GM19467 (cell line): ENCODE measurements around the gene TLR6.
A peak's percentile ranks its signal among the peaks of the same experiment; 100 is the strongest.

ENCODE experiments used
- ATAC-seq: cut with Tn5 transposase; IDR thresholded peaks from one replicate; pipeline ENCODE4 v1.9.1; 2021; ENCODE audit warnings: mild to moderate bottlenecking, moderate library complexity; ENCODE audit not compliant: unreplicated experiment

TLR6 gene

GRCh38 chr4:38868059-38868960 lies 11.7 kb upstream of the TLR6 start:
- no peak for ATAC-seq

DNA sequence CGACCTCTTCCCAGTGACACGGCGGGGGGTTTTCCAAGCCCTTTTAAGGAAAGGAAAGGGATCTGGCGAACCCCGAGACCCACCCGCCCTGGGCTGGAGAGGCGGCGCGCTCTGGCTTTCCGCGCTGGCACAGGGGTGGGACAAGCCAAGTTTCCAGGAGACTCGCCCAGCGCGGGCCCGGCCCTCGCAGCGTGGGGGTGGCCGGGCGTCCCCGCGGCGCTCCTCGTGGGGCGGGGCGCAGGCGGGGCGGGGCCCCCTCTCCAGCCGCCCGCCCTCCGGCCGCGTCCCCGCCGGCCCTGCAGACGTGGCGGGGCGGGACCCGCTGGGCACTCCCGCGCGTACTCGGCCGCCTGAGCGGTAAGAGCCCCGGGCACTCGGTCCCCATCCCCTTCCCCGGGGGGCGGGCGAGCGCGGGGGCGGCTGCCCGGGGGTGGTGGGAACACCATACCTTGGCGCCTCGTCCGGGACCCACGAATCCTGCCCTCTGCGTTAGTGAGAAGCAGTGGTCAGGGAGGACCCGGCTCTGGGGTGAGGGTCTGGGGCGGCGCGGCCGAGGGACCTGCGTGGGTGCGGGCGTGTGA lies 11.0 kb upstream of the TLR6 start, which contains the start of gene FAM114A1:
TSS of gene FAM114A1 (plus strand) at position 329 of the 581 bp plus-strand sequence. CDS start 10,273 bp downstream, outside the sequence.
- peak; percentile 78 for ATAC-seq

- no peak for ATAC-seq
Measured at GRCh38 chr4:38866973-38867477, 10.4 kb upstream of the TLR6 start.

DNA sequence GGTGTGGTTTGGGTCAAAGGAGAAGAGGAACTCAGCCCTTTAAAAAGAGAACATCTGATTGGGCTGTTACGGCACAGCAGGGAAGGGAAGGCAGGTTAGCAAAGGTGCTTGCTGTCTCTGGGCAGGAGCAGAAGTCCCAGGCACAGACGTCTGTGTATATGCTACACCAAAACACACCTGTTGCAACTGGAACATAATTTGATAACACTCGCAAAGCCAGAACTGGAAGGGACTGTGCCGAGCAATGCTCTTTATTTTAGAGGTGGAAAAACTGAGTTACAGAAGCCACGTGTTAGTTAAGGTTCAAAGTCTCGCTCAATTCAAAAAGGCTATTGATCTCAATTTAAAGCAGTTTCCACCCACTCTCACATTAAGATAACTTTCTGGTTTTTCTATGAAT lies 8.8 kb upstream of the TLR6 start:
- ATAC-seq, result no peak

- ATAC-seq, result no peak
Measured at GRCh38 chr4:38861791-38862190, 5.2 kb upstream of the TLR6 start.

DNA sequence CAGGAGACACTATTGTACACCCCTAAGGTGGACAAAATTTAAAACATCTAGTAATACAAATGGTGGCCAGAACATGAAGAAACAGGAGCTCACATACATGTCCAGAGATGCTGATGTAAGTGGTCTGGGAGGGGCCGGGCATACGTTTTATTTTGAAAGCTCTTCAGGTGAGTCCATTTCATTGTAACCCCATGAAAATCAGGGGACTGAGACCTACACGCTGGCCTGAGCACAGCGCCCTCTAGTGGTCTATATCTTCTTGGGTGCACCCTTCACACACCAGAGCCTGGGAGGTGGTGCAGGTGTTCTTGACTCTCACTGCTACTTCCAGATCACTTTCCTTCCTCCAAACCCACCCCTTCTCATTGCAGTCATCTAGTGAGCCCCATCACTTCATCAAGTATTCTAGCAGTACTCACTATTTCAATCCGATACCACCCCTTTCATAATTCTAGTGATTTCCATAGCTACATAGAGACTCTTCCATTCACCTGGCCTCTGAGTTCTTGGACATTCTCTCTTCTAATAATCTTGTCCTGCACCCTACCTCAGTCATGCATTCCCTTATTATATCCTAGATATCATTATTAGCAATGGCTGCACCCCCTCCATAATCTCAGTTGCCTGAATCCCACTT lies 4.3 kb upstream of the TLR6 start:
- peak; percentile 55 for ATAC-seq

GRCh38 chr4:38859501-38859900 lies 2.9 kb upstream of the TLR6 start:
- no peak for ATAC-seq

- no peak for ATAC-seq
Measured at GRCh38 chr4:38858097-38858420, 1.4 kb upstream of the TLR6 start.

DNA sequence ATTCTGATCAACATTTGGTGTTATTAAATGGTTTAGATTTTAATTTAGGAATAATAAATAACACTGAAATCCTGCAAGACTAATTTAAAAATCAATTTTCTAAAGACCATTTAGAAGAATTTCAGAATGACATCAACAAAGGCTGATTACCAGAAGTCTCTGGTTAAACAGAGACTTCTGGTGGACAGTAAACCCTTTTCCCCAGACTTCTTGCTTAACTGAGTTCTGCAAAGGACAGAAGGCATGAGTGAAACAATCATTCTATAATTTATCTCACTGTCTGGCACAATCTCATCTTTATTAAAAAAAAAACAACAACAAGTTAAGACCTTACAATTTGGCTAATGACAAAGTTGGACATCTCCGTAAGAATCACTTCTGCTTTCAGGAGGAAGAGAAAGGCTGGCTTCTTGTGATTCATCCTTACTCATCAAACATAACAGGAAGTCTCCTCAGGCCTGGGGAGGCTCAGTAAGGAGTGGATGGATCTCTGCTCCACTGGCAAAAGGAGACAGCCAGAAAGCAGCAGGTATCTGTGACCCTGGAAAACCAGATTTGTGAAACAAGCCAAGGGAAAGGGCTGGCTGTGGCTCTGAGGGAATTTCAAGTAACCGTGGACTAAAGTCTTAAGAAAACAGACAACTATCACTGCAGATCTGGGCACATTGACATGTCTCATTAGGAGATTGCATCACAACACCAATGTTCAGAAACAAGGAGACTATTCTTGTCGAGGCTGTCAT lies 908 bp upstream of the TLR6 start:
- peak; percentile 45 for ATAC-seq

DNA sequence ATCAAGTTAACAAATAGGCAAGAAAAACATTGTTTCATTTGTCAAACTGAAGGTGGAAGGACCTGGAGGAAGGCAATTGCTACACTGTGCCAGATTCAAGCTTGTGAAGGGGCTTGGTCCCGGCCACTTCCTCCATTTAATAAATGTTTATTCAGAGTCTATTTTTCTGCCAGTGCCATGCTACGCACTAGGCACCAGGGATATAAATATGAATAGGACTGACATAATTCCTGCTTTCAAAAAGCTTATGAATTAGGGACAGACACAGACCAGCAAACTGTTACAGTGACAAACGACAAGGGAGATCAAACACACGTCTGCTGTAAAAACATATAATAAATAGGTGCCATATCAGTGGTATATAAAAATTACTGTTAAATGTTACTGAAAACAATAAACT lies 571 bp downstream of the TLR6 start:
- no peak for ATAC-seq

GRCh38 chr4:38855466-38855865 lies 1.2 kb downstream of the TLR6 start:
- no peak for ATAC-seq

DNA sequence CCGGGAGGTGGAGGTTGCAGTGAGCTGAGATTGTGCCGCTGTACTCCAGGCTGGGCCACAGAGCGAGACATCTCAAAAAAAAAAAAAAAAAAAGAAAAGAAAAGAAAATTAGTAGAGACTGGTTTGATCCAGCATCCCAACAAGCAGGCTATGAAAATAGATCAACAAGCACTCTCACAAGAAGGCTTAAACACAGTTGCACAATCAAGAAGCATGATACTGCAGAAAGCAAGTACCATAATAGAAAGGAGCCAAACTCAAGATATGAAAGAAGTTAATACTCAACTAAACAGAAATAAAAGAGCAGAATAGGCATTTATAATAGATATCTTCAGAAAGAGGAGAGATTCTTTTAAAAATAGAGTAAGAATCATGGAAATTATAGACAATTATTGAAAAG lies 10.6 kb downstream of the TLR6 start:
- no peak for ATAC-seq

DNA sequence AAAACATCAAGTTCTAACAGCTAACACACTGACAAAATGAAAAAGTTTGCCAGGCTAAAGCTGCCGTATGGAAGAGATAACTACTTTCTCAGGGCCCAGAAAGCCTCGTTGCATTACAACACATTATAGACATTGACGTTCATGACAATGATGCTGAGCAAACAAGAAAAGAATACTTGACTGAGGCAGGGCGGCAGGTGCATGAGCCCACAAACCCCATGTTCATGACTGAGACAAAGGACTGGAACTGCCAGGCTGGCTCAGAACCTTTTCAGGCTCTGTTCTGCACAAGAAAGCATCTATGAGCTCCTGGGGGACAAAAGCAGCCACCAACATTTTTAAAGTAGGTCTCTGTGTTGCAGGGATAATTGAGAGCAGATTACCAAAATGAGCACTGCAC lies 13.6 kb downstream of the TLR6 start:
- ATAC-seq, result no peak

DNA sequence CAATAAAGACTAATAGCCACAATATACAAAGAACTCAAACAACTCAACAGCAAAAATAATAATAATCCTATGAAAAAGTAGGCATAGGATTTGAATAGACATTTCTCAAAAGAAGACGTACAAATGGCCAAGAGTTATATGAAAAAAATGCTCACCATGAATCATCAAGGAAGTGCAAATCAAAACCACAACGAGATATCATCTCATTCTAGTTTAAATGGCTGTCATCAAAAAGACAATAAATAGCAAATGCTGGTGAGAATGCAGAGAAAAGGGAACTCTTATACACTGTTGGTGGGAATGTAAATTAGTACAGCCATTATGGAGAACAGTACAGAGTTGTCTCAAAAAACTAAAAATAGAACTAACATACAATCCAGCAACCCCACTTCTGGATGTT lies 18.8 kb downstream of the TLR6 start:
- no peak for ATAC-seq

DNA sequence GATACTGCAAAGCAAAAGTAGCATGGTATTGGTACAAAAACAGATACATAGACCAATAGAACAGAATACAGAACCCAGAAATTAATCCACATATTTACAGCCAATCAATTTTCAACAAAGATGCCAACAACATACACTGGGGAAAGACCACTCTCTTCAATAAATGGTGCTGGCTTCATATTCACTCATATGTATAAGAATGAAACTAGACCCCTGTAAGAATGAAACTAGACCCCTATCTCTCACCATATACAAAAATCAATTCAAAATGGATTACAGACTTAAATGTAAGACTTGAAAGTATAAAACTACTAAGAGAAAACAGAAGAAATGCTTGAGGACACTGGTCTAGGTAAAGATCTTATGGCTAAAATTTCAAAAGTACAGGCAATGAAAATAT lies 19.3 kb downstream of the TLR6 start:
- ATAC-seq, result no peak

- ATAC-seq, result no peak
Measured at GRCh38 chr4:38834570-38834969, 22.0 kb downstream of the TLR6 start.

DNA sequence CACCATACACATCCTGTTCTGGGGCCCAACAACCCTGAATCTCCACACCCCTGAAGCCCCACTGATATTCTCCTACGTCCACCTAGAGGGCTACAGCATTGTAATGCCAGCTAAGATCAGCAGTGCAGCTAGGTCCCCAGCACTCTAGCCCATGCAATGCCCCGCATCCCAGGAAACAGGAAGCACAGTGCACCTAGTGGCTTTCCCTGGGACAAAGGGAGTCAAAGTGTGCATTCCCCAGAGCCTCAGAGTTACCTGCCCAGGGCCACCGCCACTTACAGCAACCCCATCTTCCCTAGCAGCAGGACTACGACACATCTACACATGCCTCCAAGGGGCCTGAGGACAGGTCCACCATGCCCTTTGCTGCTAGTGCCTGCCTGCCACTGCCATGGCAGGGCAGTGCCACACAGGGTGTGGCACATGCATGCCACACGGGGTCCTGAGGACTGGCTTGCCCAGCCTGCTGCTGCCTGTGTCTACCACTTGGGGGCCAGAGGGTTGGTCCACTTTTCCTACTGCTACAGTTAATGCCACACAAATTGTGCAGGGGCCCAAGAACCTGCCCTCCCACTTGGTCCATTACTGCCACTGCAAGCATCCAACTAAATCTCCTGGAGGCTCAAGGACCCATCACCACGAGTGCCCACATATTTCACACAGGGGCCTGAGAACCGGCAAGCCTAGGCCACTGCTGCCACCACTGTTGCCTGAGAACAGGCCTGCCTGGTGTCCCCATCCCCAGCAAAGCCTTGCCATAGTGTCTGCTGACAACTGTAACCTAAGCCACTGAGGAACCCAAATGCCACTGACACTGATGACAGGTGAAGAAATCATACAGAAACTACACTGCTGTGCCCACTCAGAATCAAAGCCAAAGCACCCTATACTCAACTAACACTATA lies 23.7 kb downstream of the TLR6 start:
- no peak for ATAC-seq

DNA sequence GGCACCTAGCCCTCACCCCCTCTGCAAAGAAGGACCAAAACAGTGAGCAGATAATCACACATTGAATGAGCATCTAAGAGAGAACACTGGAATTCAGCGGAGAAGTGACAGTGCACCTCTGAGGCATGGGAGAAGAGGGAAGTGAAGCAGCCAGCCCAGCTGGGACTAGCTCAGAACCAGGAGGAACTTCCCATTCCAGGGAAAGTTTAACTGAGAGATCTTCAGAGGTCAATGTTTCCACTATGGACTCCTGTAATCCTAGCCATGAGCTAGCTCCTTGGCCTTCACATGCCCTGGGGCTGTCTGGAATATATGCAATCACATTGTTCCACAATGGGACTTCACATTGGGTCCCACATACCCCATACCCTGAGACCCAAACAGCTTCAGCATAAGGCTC lies 24.4 kb downstream of the TLR6 start:
- no peak for ATAC-seq

- no peak for ATAC-seq
Measured at GRCh38 chr4:38831653-38832052, 25.0 kb downstream of the TLR6 start.

DNA sequence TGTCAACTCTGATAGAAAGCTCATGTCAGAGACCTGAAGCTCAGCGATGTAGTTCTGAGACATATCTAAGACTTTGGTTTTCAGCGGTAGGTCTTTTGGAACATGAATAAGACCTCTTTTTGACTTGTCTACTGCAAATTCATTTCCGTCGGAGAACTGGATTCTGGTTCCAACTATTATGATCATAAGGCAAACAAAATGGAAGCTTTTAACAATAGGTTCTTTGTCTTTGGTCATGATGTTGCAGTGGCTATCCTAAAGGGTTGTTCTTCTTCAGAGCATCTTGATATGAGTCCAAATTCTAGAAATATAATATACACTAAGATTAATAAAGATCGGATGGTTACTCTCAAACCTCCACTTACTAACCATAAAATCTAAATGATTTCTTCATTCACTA lies 27.4 kb downstream of the TLR6 start:
- no peak for ATAC-seq
